Left forelimb (tissue), 1 donor: Measurements from ENCODE around the gene CACNA2D3.

Experiments used
- DNase-seq: peaks from one replicate; pipeline ENCODE4 v3.0.0-alpha.2; 2018; ENCODE audit warnings: low spot score

The CACNA2D3 gene

DNA sequence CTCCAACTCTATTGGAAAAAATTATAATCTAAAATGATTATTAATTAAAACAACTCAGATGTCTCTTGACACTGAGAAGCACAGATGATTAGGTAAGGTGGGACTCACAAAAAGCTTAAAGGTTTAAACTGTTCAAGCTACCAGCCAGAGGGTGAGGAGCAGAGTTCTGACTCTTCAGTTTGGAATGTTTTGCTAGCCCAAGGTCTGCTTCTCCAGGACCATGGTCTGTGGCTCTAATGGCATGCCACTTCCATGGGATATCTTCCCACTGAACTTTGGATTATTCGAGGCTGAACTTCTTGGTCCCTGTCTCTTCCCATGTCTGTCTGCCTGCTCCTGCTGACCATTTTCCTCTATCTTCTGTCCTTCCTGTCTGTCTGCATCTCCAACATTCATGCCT lies 49.2 kb downstream of the CACNA2D3 start:
- no peak for DNase-seq

DNA sequence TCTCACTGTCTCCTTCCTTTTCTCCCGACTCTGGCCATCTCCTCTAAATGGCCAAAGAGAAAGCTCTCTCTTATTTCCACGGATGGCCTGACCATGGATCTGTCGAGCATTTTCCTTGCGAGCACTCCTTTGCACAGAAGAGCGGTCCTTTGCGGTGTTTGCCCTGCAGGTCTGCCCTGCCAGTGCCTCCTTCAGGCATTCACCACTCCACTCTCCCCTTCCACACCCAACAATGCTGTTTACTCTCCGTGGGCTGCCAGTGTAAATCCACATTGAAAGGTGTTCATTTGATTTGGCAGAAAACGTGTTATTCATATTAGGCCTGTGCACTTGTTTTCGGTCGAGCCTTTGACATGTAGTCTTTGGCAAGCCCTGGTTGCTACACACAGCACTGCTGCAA lies 49.6 kb downstream of the CACNA2D3 start:
- no peak for DNase-seq

DNA sequence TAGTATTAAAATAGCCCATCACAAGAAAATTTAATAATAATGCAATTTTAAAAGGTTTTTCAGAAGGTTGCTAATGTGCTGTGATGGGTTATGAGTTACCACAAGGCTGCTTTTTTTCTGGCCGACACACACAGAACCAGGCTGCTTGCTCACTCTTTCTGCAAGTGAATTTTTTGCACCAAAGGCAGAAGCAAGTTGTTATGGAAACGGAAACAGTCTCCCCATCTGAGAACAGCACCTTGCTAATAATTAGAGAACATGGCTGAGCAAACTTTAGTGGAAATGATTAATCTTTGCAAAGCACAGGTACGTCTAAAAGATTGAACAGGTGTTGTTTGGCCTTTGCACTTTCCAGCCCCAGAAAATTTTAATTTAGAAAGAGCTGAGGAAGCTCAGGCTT lies 51.0 kb downstream of the CACNA2D3 start:
- no peak for DNase-seq

DNA sequence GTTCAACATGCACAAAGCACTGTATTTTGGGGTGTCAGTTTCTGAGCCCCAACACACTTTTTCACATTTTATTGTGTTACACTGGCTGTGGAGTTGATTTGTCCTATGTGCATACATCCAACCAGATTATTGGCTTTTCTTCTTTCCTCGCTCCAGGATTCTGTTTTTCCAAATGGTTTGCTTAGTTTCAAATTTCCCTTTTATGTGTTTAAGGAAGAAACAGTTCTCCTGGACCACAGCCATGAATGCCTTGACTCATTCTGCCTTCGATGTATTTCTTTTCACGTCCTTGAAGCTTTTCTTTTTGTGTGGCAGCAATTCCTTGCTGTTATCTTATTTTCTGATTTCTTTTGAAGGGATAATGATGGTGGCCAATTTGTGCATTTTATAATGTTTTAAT lies 53.8 kb downstream of the CACNA2D3 start:
- no peak for DNase-seq

DNA sequence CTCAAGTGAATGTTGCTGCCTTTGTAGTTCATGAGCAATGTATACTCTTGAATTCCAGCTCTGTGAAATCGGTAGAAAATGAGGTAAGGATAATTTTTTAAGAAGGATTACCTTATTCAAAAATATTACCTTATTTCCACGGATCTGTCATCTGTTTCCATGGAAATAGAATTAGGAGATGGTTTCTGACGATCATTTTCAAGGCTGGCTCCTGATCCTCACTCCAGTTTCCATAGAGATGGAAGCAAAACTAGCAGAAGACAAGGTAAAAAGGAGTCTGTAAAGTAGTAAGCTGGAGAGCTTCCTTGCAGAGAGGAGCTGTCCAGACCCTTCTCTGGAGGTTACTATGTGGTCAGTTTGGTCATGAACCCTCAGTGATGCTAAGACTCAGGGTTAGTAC lies 55.5 kb downstream of the CACNA2D3 start:
- DNase-seq: no peak

DNA sequence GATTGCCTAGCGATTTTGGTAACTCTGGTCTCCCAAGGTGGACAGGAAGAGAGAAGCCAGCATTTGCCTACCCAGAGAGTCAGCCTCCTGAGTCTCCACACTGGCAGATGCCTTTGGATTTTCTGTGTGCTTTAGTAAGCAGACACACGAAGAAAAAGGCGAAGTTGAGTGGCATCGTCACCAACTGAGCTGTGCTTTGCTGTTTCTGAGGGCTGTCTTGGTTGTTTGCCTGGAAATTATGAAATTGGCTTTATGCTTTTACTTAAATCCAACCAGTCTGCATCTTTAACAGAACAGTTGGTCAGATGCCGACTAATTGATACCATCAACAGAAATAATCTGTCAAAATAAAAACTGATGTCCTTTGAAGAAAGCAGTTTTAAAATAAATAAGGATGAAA lies 56.0 kb downstream of the CACNA2D3 start:
- DNase-seq: no peak

DNA sequence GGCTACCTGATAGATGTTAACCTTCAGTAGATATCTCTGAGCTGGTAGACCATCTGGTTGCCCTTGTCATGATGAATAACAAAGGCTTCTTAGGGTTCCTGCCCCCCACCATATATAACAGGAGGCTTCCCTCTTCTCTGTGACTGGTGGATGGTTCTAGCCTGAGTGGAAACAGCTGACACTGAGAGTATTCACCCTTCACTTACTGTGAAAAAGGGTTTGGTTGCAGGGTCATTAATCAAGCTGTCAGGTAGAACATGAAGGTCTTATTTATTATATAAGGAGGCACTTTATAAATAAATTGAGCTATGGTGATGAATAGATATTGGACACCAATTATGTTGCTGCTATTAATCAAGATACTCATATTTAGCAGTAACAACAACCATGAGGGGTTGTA lies 58.6 kb downstream of the CACNA2D3 start:
- DNase-seq: no peak

DNA sequence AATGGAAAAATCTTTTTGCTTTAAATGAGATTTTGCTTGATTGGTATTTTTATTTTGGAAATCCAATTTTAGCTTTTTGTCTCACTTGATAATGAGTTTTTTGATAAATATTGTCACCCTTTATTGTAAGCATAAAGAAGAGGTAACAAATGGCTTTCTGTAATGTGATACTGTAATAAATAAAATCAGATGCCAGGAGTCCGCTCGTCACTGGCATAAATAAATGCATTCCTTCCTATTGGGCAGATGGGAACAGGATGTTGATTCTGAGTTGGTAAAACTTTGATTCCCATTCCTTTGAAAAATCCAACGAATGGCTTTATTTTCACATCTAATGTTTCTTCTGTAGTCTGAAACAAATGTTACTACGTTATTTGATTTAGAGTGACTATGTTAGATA lies 59.9 kb downstream of the CACNA2D3 start:
- no peak for DNase-seq

DNA sequence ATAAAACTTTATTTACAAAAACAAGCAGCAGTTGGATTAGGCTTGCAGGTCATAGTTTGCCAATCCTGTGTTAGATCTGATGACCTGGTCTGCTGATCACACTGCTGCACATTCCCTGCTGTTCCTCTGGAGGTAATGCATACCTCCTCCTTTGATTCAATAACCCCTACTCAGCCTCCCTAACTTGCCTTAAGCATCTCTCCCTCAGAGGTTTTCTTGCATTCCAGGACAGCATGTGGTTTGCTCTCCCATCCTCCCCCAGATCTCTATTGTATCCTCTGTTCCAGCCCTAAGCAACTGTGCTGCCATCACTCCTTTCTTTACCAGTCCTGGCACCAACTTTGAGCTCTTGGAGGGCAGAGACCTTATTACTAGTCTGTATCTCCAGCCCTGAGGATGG lies 63.4 kb downstream of the CACNA2D3 start:
- DNase-seq: no peak

DNA sequence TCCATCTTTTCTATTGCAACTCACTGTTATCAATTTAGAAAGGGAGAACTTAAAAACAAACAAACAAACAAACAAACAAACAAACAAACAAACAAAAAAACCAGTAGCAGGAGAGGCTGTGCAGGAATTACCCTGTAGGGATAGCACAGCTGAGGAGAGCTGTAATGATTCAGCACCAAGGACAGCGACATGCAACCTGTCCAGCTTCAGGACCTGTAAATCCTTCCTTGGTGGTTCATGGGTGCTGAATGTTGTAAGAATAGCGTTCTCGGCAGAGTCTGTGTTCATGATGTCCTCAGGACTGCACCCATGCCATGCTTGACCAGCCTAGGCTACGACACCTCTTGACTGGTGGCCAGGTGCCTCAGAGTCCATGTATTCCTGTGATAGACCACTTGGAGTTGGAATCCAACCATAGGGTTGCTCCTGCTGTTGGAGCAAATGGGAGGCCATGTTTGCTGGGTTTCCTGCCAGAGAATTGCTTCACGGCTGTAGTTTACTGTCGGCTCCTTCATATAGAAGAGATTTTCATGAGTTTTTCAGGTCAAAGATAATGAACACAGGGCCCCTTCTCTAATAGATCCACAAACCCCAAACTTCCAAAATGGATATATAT lies 65.9 kb downstream of the CACNA2D3 start:
- no peak for DNase-seq

DNA sequence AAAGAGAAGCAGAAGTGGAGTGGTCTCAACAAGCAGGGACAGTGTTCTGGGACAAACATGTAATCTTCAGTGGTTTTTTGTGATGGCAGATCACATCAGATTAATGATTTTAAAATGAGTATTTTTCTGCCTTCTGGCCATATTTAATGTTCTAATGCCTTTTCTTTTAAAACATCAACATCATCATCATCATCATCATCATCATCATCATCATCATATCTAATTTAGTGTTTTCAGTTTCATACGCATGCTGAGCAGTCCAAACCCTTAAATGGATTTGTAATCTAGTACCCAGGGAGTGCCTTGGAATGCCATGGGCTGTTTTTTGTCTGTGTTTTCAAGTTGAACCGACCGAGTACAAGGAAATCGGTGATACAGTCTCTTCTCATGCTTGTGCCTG lies 68.9 kb downstream of the CACNA2D3 start:
- DNase-seq: no peak

DNA sequence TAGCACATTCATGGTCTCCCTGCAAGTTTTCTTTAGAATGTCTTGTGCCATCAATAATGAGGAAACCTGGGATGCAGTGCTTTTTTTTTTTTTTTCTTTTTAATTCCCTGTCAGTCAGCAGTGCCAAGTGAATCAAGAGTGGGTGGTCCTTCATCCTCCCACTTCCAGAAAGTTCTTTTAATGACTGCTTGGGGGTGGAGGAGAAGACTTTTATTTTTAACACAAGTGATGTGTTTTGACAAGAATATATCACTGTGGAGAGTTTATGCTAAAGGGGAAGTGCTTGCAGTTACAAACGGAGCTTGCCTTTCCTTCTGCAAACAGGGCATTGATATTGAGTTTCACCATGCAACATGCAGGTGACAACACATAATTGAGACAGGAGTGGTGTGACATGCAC lies 69.7 kb downstream of the CACNA2D3 start:
- DNase-seq: no peak

DNA sequence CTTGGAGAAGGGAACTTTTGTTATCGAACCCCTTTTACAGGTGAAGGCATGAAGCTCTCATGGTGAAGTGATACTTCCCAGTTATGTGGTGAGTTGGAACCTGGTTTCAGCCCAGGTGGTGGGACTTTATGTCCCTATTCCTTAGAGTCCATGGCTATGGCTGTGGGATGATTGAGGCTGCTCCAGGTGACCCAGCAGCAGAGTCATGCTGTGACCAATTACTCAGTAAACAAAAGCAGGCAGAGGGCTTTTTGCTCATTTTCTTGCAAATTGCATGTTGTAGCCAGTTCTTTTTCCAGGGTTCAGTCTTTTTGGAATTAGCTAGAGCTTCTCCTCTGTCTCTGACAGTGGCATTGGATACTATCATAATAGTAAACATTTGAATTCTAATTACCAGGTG lies 70.7 kb downstream of the CACNA2D3 start:
- no peak for DNase-seq

DNA sequence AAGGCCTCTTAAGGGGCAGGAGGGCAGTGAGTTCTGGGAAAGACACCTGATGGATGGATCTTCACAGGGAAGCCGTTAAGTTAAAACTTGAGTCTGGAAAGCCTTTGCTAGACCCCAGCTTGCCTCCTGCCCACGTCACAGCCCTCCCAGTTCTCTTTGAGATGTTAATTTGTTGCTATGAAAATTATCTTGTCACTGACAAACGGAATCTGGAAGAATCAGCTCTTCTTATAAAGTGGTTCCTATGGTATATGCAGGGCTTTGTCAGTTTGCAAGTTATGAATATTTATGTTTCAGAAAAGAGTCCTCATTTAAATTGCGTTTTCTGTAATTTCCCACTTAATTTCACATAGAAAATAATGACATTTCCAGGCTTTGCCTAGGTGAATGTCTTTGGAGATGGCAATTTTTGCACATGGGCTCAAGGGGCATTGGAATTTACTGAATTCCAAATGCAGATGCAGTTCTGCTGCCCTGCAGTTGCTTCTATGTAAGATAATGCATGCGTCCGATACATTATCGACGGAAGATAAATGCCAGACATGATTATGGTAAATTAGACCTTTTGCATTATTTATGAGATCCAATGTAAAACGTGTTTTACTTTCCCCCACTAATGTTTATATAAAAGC lies 74.1 kb downstream of the CACNA2D3 start:
- no peak for DNase-seq

DNA sequence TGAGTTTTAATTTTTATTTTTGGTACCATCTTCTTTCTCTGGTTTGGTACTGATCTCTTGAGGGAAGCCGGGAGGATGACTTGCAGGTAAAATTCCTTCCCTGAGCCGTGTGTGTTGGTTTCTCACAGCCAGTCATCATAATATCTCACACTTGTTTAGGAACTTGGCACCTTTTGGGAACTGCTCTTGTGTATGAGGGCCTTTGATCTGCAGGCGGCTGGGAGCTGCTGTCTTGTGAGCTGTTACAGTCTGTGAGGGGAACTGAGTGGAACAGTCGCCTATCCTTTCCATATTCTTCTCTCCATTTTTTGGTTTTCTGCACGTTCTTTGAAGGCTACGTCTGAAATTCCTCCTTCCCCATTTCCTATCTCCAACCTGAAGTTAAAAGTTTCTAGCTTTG lies 75.2 kb downstream of the CACNA2D3 start:
- no peak for DNase-seq

DNA sequence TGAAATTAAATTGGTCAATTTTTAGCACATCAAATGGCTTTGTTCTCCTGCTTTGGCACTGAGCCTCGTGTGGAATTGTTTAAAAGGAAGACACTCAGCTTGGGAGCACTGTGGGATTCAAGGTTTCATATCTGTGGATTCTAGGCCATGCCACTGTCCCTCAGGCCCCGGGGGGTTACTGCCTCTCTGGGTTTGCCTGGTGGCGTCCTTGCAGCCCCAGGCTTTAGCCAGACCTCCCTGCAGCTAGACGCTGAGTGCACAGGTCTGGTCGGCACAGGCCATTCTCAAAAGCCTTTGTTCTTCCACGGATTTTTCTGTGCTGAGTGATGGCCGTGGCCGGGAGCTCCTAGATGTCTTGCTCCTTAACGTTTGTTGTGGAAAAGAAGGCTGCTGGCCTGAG lies 76.2 kb downstream of the CACNA2D3 start:
- DNase-seq: no peak

DNA sequence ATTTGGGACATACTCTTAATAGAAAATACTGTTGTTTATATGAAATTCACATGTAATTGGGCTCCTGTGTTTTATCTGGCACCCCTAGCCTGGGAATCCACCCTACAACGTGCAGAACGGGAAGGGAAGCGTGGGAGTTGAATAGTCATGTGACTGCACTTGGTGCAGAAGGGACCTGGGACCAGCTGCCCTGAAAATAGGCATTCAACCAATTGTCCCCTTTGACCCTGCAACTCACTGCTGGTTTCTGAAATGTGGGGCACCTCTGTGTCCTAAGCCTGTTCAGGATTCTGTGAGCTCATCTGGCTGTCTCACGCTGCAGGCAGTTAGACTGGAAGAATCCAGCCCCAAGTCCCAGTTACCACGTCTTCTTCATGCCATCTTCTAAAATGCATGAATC lies 79.7 kb downstream of the CACNA2D3 start:
- DNase-seq: no peak

DNA sequence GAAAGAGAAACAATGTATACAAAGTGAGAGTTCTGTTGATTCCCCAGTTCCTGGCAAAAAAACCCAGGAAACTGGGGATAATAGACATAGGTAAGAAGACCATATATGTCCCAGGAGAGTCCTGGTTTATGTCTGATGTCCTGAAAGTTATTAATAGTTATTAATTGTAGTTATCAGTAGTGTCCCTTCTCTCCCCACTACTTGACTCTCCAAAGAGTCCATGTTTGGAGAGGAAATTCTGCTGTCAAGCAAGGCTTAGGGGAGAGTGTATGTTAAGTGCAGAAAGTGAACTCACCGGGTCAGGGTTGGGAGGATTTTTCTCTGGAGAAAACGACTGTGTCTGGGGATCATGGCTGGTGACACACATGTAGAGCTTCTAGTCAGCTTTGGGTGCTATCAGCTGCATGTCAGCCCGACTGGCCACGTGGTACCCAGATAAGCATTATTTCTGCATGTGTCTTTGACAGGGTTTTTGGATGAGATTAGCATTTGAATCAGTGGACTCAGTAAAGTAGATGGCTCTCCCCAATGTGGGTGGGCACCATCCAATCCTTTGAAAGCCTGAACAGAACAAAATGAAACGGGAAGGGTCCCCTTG lies 80.4 kb downstream of the CACNA2D3 start:
- DNase-seq: no peak

DNA sequence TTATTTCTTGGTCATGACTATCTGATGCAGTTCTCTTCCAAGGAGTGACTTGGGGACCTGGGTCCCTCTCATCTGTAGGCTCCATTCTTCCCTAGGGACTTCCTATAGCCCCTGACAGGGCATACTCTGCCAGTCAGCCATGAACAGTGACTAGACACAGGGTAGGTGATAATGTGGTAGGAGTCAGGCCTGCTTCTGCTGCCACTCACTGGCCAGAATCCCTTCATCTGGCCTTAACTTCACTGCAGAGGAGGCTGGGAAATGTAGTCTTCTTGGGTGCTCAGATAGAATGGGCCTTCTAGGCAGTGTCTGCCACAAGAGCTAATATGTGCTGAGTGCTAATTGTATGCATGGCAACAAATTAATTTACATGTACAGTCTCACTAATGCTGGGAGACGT lies 84.5 kb downstream of the CACNA2D3 start:
- no peak for DNase-seq

DNA sequence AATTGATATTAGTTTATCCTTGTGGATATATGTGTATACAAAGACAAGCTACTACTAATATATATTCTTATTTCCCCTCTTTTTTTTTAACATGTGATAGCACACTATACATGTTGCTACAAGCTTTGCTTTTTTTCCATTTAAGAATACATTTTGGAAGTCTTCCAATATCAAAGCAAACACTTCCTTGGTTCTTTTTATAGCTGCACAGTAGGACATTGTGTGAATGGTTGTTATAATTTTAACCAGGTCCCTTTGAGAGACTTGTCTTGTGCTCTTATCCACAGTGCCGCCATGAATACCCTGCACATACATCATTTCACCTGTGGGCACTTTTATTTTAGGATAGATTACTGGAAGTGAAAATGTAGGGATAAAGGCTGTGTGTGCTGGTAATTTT lies 88.7 kb downstream of the CACNA2D3 start:
- no peak for DNase-seq

DNA sequence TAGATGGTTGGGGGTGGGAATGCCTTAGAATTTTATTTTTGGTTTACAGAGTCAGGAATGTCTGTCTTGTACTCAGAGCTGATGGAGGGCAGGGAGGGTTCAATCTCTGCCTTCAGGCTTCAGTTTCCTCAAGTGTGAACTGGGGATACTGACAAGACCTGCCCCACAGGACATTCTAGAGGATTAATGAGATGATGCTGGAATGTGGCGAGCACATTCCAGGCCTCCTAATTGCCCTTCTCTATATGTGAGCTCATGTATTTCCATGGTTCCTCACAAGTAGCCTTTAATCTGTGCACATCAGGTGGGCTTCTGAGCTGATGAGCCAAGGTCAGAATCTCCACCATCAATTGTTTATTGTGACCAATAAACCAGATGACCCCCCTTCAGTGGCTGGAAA lies 90.4 kb downstream of the CACNA2D3 start:
- DNase-seq: no peak

DNA sequence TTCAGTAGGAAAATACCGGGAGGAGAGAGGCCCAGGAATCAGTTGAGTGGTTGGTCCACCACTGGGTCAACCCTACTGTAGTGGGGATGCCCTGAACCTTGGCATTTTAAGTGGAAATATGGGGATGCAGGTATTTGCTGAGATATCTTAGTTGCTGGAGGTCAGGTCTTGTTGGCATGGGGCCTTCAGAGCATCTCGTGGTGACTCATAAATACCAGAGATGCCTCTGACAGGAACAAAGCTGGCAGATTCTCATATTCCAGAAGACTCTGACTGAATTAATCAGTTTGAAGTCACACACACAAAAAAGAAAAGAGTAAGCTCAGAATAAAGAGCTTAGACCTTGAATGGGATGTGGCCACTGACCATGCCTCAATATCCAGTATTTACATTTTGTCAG lies 91.6 kb downstream of the CACNA2D3 start:
- DNase-seq: no peak

DNA sequence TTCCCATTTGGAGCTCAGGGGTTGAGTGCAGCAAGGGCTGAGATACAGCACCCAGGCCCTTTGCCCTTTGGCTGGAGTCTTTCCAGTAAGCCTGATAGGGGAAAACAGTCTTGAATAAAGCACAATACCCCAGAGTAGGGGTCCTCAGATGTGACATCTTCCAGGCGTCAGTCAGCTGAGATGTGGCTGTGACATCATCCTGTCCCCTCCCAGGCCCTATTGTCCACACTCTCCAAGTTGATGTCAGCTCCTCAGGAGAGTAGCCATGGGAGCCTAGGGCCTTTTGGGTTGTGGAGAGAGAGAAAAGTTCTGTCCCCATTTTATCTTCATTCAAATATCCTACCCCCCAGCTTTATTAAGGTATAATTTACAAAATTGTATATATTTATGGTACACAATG lies 92.5 kb downstream of the CACNA2D3 start:
- no peak for DNase-seq

DNA sequence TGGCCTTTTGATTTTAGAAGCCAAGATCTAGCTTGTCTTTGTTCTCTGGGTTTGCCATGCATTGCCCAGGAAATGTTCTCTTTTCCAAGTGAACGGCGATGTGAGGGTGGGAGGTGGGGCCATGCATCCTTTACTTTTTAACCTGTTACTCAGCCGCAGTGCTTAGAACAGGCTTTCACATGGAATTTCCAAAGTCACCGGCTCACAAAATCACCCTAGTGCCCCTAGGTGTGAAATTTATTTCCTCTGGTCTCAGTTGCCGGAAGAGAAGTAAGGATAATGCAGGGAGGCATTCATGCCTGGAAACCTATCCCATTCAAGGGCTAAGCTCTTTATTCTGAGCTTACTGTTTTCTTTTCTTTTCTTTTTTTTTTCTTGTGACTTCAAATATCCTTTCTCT lies 93.2 kb downstream of the CACNA2D3 start:
- no peak for DNase-seq
